A172 (cell line): ENCODE data around the gene DNTT. TPM values are rescaled to one million over a fixed set of nuclear protein-coding genes. Genes with fewer than 3 reads are reported as not detected.

Experiments used
- DNase-seq: peaks from one replicate; pipeline ENCODE4 v3.0.0-alpha.2; 2015; ENCODE audit warnings: low spot score
- total RNA-seq: library from RNA; depleted of rRNA; stranded (reverse); fragments of >200 nt; shearing (Covaris generic); gene quantifications from 2 replicates; pipeline ENCODE4 v1.2.3, GENCODE V29; 2014

The DNTT gene
- total RNA-seq, 1 experiment from 2014 or later: not detected

- no peak for DNase-seq
Measured at GRCh38 chr10:96309628-96310320, 5.5 kb downstream of the DNTT start.

GRCh38 chr10:96310321-96310669 lies 6.1 kb downstream of the DNTT start:
- DNase-seq: no peak

GRCh38 chr10:96311180-96311715 lies 7.0 kb downstream of the DNTT start:
- no peak for DNase-seq

GRCh38 chr10:96313344-96313743 lies 9.1 kb downstream of the DNTT start:
- DNase-seq: no peak

GRCh38 chr10:96317067-96317833 lies 13.0 kb downstream of the DNTT start:
- no peak for DNase-seq

- peak; percentile 14 for DNase-seq
Measured at GRCh38 chr10:96319754-96320474, 15.7 kb downstream of the DNTT start.

GRCh38 chr10:96321822-96322221 lies 17.6 kb downstream of the DNTT start:
- DNase-seq: no peak

GRCh38 chr10:96322275-96322674 lies 18.0 kb downstream of the DNTT start:
- no peak for DNase-seq

GRCh38 chr10:96324447-96324846 lies 20.2 kb downstream of the DNTT start:
- no peak for DNase-seq

GRCh38 chr10:96325719-96326373 lies 21.6 kb downstream of the DNTT start:
- no peak for DNase-seq

- no peak for DNase-seq
Measured at GRCh38 chr10:96327462-96327861, 23.2 kb downstream of the DNTT start.

- DNase-seq: no peak
Measured at GRCh38 chr10:96333101-96333500, 28.9 kb downstream of the DNTT start.

- peak; percentile 46 for DNase-seq
Measured at GRCh38 chr10:96334616-96335526, 30.6 kb downstream of the DNTT start.

- no peak for DNase-seq
Measured at GRCh38 chr10:96337106-96337505, 32.9 kb downstream of the DNTT start.

- DNase-seq: no peak
Measured at GRCh38 chr10:96338279-96338925, 34.2 kb downstream of the DNTT start.

- no peak for DNase-seq
Measured at GRCh38 chr10:96339383-96339782, 35.1 kb downstream of the DNTT start.

GRCh38 chr10:96339956-96340904 lies 36.0 kb downstream of the DNTT start:
- DNase-seq: peak; percentile 45

GRCh38 chr10:96341219-96342182 lies 37.3 kb downstream of the DNTT start:
- DNase-seq: no peak
